ENCODE measurements around the gene RBM23.
"Not testable (repeated sequence)": the region's sequence is repeated elsewhere in the genome, so short reads cannot be mapped to it uniquely, and the experiment has no call there.

RBM23 gene

DNA sequence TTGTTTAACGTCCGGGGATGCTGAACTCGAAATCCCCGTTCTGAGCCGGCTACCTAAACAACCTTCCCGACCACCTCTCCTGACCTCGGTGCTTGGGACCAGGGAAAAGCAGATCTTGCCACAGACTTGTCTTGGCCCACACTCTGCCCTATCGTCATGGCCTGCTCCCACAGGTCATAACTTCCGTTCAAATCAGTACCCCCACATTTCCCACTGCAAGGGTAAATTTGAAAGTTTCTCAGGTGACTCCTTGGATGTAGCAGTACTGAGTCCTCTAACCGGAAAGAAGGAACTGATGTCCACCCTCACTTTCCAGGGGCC lies 612 bp upstream of the RBM23 start:
- in situ Hi-C loops (cut with MboI; ENCODE audit: low sequenced_read_pairs), result no loop called here

DNA sequence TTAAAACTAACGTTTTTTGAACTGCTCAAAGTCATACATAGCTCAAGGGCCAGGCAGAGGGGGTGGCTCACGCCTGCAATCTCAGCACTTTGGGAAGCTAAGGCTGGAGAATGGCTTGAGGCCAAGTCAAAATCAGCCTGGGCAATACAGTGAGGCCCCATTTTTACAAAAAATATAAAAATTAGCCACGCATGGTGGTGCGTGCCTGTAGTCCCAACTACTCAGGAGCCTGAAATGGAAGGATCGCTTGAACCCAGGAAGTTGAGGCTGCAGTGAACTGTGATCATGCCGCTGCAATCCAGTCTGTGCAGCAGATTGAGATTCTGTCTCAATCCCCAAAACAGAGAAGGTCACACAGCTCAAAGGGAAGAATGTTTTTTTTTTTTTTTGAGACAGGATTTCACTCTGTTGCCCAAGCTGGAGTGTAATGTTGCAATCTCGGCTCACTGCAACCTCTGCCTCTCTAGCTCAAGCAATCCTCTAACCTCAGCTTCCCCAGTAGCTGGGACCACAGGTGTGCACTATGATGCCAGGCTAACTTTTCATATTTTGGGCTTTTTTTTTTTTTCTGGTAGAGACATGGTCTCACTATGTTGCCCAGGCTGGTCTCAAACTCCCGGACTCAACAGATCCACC lies 2.9 kb downstream of the RBM23 start:
- in situ Hi-C loops (cut with MboI; ENCODE audit: low sequenced_read_pairs), result no loop called here

DNA sequence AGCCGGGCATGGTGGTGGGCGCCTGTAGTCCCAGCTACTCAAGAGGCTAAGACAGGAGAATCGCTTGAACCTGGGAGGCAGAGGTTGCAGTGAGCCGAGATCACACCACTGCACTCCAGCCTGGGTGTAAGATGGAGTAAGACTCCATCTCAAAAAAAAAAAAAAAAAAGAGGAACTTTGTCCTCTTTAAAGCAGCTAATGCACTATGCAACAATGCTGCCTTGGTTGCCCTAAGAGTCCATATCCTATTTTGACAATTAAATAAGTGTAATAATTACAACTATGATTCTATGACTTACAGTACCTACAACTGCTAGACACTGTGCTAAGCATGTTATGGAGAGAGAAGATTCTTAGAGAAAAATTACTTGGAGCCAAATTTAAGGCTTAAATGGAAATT lies 4.1 kb downstream of the RBM23 start:
- in situ Hi-C loops (cut with MboI; ENCODE audit: low sequenced_read_pairs), result not testable (repeated sequence)

DNA sequence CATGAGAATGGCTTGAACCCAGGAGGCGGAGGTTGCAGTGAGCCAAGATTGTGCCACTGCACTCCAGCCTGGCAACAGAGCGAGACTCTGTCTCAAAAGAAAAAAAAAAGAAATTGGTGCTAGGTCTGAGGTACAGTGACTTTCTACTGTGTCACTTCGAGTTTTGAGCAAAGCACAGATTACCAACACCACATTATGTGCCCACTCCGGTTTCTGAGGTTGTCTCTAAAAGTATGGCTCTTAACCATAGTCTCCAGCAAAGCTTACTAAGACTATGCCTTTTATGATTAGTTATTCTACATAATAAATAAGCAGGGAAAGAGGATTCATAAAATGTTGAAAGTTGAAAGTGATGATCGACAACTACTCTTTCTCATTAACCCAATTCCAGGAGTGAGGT lies 8.0 kb downstream of the RBM23 start:
- in situ Hi-C loops (cut with MboI; ENCODE audit: low sequenced_read_pairs), result no loop called here

DNA sequence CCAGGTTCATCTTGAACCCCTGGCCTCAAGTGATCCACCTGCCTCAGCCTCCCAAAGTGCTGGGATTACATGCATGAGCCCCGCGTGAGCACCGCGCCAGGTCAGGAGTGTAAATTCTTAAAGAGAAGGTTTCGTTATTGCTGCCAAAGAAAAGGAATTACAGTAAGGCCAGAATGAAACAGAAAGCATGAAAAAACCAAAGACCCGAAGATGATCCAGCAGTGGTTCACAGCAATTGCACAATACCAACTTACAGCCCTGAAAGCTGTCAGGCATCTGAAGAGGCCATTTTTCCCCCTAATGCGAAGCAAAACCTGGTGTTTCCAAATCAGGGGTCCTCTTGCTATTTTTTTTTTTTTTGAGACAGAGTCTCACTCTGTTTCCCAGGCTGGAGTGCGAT lies 10.3 kb downstream of the RBM23 start:
- in situ Hi-C loops (cut with MboI; ENCODE audit: low sequenced_read_pairs), result no loop called here

DNA sequence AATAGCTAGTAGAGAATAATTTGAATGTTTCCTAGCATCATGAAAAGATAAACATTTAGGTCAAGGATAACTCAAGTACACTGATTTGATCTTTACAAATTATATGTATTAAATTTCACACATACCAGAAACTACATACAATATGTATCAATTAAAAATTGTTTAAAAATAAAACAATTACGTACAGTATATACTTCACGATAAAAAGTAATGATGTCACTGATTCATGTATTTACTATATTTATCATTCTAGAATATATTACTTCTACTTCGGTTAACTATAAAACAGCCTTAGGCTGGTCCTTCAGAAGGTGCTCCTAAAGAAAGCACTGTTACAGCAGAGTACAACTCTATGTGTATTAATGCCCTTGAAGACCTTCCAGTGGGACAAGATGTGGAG lies 11.5 kb downstream of the RBM23 start:
- in situ Hi-C loops (cut with MboI; ENCODE audit: low sequenced_read_pairs), result no loop called here

DNA sequence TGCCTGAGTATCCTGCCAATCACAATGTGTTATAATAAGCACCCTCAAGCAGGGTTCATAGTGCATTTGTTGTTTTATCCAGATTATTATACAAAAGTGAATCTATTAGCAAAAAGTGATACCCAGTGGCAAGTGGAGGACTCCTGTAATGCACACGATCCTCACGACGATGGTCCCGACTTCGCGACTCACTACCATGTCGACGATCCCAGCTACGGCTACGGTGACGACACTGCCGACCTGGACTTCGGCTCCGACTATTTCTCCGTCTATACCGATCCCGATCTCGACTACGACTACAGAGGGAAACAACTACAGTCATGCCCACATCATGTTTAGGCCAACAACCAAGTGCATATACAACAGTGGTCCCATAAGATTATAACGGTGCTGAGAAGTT lies 12.9 kb downstream of the RBM23 start:
- in situ Hi-C loops (cut with MboI; ENCODE audit: low sequenced_read_pairs), result no loop called here

DNA sequence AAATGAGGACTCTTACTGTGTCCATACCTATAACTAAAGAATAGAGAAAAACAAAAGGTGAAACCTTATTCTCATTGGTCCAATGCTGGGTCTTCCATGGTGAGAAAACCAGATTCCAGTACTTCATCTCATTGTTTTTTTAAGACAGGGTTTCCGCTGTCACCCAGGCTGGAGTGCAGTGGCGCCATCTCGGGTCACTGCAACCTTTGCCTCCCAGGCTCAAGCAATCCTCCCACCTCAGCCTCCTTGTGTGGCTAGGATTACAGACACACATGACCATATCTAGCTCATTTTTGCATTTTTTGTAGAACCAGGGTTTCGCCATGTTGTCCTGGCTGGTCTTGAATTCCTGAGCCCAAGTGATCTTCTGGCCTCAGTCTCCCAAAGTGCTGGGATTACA lies 13.3 kb downstream of the RBM23 start:
- in situ Hi-C loops (cut with MboI; ENCODE audit: low sequenced_read_pairs), result no loop called here

DNA sequence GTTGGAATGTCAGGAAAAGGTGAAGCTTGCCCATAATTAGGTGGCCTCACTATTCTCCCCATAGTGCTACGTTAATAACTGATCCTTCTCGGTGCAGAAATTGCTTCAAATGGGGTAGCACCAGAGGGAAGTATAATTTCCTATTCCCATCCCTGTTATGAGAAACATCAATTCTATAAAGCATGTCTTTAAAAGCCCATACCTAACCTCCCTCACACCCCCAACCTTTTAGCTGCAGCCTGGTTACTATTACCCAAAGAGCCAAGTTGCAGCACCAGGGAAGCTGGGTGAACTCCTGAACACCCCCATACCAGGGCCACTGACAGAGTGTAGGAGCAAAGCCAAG lies 15.2 kb downstream of the RBM23 start:
- in situ Hi-C loops (cut with MboI; ENCODE audit: low sequenced_read_pairs), result no loop called here

DNA sequence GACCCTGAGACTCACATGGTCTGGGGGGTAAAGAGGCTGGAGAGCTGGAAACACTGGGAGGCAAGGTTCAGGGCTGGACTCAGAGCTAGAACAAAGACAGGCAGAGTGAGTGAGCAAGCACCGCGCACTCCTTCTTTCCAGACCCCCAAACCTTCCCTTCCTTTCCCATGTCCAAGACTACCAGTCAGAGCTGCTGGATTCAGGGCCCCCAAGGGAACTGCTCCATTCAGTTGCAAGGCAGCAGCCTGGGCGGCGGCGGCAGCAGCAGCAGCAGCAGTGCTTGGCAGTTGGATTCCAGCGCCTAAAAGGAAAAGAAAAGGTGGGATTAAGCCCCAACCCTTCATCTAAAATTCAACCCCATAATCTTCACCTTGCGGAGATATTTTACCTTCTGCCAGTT lies 17.1 kb downstream of the RBM23 start:
- in situ Hi-C loops (cut with MboI; ENCODE audit: low sequenced_read_pairs), result no loop called here

DNA sequence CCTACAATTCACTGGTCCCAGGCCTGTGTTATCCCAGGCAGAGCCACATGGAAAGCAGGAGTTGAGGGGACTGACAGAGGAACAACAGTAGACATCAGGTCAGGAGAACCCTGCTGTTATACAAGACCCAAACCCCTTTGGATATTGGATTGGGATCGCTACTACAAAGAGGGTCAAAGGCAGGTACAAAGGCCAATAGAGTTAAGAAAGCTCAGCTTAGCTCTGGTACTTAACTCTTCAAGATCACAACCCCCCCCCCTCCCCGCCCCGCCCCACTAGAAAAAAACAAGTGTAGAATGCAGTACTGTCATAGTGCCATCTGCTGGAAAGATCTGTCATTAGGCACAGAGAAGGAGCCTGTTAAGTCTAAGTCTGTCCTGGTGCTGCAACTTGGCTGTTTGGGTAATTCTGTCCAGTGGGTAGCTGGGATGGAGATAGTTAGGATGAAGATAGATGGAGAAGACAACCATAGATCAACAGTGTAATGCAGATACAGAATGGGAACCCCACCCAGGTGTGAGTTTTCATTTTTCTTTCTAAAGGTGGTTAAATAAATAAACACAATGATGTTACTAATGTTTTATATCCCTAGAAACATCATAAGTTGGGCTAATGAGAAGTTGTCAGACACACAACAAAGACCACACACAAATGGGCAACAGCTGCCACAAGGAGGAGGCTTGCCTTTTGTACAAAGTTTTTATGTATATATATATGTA lies 18.7 kb downstream of the RBM23 start:
- in situ Hi-C loops (cut with MboI; ENCODE audit: low sequenced_read_pairs), result no loop called here

DNA sequence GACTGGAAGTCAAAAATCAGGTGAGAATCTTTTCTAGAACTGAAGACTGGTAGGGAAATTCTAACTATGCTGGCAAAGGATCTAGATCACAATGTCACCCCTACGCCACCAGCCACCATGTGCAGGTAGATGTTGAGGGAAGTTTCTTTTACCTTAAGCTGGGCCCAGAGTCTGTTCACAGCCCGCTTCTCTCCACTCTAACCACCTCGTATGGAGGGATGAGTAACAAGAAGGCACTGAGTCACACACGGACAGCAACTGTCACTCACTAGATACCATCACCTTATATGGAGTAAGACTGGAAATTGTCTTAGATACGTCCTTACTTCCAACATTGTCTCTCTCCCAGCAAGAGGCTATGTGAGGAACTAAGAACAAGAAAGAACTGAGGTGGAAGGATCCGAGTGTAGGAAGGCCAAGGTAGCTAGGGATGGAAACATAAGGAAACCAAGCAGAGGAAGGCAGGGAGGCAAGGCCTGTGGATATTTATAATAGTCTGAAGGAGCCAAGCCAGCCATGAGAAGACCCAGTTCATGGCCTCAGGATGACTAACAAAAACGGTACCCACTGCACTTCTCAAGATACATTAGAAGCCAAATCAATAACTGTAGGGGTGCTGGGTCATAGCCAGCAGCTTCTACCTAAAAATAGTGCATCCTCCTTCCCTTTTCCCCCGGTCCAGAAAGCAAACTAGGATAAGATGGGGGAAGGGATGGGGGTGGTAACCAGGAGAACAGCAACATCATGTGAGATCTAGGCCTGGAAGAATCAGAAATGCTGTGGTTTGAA lies 20.5 kb downstream of the RBM23 start:
- in situ Hi-C loops (cut with MboI; ENCODE audit: low sequenced_read_pairs), result no loop called here

DNA sequence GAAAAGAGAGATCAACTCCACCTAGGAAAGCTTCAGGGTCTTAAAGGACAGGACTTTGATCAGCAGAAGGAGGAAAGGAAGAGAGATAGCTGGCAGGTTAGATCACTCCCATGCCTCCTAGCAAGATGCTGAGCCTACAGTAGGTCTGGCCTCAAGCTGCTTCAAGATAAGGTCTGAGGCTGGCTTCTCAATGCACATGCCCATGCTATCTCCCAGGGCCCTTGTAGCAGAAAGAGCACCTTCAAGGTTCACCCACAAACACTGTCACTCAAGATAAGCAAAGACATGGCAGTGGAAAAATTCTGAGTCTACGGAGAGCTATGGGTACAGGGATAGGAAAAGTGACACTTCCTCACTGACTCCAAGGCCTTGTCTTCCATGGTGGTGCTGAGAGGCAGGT lies 21.6 kb downstream of the RBM23 start:
- in situ Hi-C loops (cut with MboI; ENCODE audit: low sequenced_read_pairs), result no loop called here

DNA sequence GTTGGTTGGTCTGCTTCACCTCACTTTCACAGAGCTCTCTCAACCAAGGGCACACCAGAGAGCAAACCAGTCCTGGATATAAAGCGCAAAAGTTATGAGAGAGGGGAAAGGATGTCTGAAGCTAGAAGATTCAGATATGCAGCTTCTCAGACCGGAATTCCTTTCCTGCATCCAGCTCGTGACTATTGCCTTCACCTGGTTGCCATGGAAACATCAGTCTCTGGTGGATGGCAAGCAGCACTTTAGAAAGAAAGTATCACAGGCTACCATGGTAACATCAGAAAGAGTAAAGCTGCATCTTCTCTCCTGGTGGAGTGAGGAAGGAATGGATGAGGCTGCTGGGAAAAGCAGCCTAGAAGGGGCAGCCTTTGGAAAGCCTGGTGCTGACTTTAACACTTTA lies 22.2 kb downstream of the RBM23 start:
- in situ Hi-C loops (cut with MboI; ENCODE audit: low sequenced_read_pairs), result no loop called here

DNA sequence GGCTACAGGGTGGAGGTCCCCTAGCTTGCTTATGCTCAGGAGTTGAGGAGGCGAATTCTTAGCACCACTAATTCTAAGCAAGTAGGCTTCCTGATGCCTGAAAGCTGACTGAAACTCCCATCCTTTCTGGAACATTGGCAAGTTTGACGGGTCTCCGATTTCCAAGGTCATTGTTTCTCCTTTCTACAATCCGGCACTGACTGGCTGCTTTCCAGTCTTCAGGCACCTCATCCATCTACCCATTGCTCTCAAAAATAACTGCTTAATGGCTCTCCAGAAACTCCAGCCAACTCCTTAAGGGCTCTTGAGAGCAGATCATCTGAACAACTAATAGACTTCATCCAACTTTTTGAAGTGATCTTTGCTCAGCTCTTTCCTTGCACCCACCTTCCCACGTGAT lies 22.6 kb downstream of the RBM23 start:
- in situ Hi-C loops (cut with MboI; ENCODE audit: low sequenced_read_pairs), result no loop called here

DNA sequence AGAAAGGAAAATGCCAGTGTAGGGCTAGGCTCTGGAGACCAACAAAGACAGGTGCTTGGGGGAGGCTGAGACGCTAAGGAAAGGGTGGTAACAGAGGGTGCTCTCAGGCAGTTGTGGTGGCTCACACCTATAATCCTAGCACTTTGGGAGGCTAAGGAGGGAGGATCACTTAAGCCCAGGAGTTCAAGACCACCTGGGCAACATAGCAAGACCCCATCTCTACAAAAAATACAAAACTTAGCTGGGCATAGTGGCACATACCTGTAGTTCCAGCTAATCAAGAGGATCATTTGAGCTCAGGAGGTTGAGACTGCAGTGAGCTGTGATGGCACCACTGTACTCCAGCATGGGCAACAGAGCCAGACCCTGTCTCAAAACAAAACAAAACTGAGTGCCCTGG lies 23.5 kb downstream of the RBM23 start:
- in situ Hi-C loops (cut with MboI; ENCODE audit: low sequenced_read_pairs), result no loop called here

DNA sequence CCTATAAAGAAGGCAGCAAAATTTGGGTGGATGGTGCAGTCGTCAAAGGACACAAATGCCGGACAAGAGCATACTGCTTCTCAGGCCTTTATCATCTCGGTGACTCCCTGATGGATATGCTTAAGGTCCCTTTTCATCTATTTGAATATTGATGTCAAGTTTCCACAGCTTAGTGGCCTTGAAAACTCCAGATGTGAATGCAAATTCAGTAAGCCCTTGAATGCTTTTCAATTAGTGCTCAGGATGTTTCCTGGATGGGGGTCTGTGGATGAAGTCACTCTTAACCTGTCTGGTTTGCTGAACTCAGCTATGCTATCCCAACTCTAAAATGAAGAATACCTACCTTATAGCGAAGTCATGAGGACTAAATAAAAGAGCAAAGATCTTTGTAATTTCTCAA lies 25.2 kb downstream of the RBM23 start:
- in situ Hi-C loops (cut with MboI; ENCODE audit: low sequenced_read_pairs), result no loop called here

DNA sequence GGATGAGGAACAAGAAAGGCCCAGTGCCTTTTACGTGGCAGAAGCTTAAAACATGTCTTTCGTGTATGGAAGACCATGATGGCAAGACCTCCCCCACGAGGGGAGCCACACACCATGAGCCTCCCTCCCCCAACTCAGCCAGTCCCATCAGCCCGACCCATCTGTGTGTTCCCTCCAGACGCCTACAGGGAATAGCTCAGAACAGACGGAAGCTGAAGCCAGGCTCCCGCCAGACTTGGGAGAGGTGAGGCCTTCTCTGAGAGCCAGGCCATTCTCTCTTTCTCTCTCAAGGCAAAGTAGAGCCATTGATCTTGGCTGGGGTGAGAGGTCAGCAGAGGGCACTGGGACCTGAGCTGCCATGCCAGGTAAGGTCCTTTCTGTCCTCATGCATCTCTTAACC lies 26.5 kb downstream of the RBM23 start:
- in situ Hi-C loops (cut with MboI; ENCODE audit: low sequenced_read_pairs), result no loop called here

DNA sequence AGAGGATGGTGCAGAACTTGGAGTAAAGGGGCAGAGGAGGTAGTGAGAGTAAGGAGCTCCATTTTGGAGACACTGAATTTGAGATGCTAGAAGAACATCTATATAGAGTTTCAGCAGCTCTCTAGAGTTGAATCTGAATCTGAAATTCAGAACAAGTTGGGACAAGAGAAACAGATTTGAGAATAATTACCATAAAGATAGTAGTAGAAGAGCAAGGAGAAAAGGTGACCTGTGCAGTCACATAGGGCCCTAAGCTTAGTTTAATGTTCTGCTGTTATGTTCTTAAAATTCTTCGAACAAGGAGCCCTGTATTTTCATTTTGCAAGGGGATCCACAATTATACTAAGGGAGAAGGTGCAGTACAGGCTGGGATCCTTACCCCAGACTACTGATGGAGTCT lies 28.5 kb downstream of the RBM23 start:
- in situ Hi-C loops (cut with MboI; ENCODE audit: low sequenced_read_pairs), result no loop called here

DNA sequence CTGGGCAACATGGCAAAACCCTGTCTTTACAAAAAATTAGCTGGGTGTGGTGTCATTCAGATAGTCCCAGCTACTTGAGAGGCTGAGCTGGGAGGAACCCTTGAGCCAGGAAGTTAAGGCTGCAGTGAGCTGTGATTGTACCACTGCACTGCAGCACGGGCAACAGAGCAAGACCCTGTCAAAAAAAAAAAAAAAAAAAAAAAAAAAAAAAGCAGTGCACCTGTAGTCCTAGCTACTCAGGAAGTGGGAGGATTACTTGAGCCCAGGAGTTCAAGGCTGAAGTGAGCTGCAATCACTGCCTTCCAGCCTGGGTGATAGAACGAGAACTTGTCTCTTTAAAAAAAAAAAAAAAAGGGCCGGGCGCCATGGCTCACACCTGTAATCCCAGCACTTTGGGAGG lies 30.3 kb downstream of the RBM23 start:
- in situ Hi-C loops (cut with MboI; ENCODE audit: low sequenced_read_pairs), result no loop called here

DNA sequence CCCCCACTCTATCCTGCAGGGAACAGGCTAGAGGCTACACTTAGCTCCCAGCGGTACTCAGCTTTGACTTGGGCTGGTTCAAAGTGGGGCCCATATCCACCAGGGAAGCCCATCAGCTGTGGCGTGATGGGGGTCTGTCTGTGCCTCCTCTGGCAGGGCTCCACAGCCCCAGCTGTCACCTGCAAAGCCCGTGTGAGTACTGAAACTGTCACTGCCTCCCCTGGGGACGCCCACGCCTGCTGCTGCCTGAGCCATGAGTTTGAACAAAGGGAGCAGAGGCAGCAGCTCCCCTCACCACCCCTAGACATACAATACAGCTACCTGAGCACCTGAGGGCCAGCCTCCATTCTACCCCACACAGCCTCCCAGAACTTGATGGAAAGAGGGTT lies 31.0 kb downstream of the RBM23 start:
- in situ Hi-C loops (cut with MboI; ENCODE audit: low sequenced_read_pairs), result no loop called here

DNA sequence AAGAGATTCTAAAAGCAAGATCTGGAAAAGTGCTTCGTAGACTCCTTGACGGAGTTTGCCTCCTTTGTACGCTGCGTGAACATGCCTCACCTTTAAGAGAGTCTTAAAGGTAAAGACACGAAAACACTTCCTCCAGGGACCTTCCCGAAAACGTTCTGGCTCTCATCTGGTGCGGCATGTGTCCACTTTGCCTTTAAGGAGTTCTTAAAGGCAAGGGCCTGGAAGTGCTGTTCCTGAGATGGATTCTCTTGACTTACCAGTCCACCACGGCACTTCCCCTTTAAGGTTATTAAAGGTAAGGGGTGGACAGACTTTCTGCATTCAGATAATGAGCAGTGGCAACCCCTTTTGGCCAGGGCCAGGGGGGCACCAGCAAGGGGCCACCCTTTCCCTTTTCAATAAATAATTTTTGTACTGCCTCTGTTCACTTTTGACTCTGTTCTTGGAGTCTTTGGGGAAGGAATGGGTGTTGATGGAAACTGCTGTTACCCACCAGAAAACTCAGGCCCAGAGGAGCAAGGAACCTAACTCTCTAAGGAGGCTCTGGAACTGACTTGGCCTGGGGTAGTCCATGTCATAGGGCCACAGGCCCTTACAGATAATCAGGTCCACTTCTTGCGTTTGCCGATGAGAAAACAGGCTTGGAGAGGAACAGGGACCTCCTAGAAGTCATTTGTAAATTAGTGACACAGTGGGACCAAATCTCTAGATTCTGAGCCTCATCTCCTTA lies 31.5 kb downstream of the RBM23 start:
- in situ Hi-C loops (cut with MboI; ENCODE audit: low sequenced_read_pairs), result no loop called here

All from HL-60/S4 treated with retinoic acid at 250 ng/mL for 4 days and 3 days (cell line).